Measurements from ENCODE around the gene TPX2. TPM values are rescaled to one million over a fixed set of nuclear protein-coding genes. Genes with fewer than 3 reads are reported as not detected.

Gene TPX2
- total RNA-seq, 6 donors from 2014 or later: 1.0 to 6.7 (median 3.8) TPM

DNA sequence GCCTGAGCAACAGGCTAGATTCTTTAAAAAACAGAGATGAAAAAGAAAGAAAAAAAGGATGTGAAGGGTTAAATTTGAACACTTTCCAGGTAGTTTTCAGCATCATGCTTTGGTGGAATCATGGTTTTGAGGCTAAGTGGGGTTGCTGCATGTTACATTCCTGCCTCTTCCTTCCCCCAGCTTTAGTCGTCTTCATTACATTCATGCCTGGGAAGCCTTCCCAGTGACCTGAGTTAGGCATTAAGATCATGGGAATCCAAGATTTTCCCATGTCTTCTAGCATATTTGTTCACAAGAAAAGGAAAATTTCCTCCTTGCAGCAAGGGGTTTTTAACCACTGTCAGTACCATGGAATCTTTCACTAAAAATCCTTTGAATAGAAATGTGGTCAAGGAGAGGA lies 12.0 kb downstream of the TPX2 start:
- DNase-seq (no peak), ATAC-seq (ENCODE audit: low FRiP score in 2 of 2) (no peak)
- no peaks in the 10 kb centered on the region for H3K9me3 ChIP-seq
- H3K4me3 ChIP-seq: no peak overlapping the region
- H3K27ac ChIP-seq: no peak overlapping the region
- H3K27me3 ChIP-seq: no peaks in the 10 kb centered on the region
- no peaks in the 10 kb centered on the region for H3K4me1 ChIP-seq
- no peaks in the 10 kb centered on the region for H3K36me3 ChIP-seq
- no peak for TF ChIP-seq POLR2A (IDR thresholded peaks at IDR 0.05)
- TF ChIP-seq, protein P1, sequence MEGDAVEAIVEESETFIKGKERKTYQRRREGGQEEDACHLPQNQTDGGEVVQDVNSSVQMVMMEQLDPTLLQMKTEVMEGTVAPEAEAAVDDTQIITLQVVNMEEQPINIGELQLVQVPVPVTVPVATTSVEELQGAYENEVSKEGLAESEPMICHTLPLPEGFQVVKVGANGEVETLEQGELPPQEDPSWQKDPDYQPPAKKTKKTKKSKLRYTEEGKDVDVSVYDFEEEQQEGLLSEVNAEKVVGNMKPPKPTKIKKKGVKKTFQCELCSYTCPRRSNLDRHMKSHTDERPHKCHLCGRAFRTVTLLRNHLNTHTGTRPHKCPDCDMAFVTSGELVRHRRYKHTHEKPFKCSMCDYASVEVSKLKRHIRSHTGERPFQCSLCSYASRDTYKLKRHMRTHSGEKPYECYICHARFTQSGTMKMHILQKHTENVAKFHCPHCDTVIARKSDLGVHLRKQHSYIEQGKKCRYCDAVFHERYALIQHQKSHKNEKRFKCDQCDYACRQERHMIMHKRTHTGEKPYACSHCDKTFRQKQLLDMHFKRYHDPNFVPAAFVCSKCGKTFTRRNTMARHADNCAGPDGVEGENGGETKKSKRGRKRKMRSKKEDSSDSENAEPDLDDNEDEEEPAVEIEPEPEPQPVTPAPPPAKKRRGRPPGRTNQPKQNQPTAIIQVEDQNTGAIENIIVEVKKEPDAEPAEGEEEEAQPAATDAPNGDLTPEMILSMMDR (IDR thresholded peaks at IDR 0.05): no peak
- TF ChIP-seq EP300 (IDR thresholded peaks at IDR 0.05): no peak
- no peak for TF ChIP-seq POLR2AphosphoS5 (IDR thresholded peaks at IDR 0.05)
- WGBS, 2 donors: 67 to 78% methylated on average over 1 of the region's 1 CpG

DNA sequence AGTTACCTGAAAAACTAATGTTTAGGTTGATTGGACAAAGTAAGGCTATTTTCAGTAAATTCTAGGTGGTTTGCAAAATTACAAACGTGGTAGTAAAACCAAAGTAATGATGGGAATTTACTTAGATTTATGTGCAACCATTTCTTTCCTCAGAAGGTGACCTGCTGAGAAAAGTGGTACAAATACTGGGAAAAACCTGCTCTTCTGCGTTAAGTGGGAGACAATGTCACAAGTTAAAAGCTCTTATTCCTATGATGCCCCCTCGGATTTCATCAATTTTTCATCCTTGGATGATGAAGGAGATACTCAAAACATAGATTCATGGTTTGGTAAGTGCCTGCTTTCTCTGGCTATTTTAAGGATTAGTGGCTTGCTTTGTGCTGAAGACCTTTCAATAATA lies 18.2 kb downstream of the TPX2 start:
- H3K4me3 ChIP-seq: no peak overlapping the region
- H3K27ac ChIP-seq: no peak overlapping the region
- no peaks in the 10 kb centered on the region for H3K27me3 ChIP-seq
- no peaks in the 10 kb centered on the region for H3K36me3 ChIP-seq
- ATAC-seq (ENCODE audit: low FRiP score in 2 of 2): no peak
- TF ChIP-seq POLR2A (IDR thresholded peaks at IDR 0.05): no peak
- TF ChIP-seq, protein P1 (IDR thresholded peaks at IDR 0.05): no peak
- no peak for TF ChIP-seq POLR2AphosphoS5 (IDR thresholded peaks at IDR 0.05)
- TF ChIP-seq EP300 (IDR thresholded peaks at IDR 0.05): no peak
- no peak for DNase-seq
- whole genome bisulfite sequencing, 2 donors: 93 to 94% methylated on average over 3 of the region's 3 CpGs
- no peaks in the 10 kb centered on the region for H3K9me3 ChIP-seq
- no peaks in the 10 kb centered on the region for H3K4me1 ChIP-seq

DNA sequence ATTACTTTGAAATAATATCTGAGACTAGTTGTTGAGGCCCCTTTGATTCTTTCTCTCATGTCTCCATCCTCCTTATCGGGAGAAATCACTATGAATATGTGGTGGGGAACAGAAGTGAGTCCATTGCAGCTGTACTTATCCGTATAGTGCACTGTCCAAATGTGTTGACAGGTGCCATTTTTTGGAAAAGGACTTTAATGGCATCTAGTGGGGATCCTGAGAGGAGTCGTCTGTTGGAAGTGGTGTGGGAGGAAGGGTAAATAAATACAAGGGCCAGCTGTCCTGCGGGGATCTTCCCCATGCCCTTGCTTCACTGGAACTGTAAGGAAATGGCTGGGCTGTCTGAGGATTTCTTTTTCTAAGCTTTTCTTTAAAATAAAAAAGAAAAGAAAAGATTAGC lies 19.4 kb downstream of the TPX2 start:
- TF ChIP-seq, protein P1 (IDR thresholded peaks at IDR 0.05): no peak
- TF ChIP-seq POLR2A (IDR thresholded peaks at IDR 0.05): no peak
- no peak for TF ChIP-seq POLR2AphosphoS5 (IDR thresholded peaks at IDR 0.05)
- no peak for TF ChIP-seq EP300 (IDR thresholded peaks at IDR 0.05)
- Histone ChIP-seq H3K27me3 (no peaks in the 10 kb centered on the region), H3K27ac (no peak overlapping the region), H3K9me3 (no peaks in the 10 kb centered on the region), H3K4me3 (no peak overlapping the region), H3K4me1 (no peaks in the 10 kb centered on the region), H3K36me3 (no peaks in the 10 kb centered on the region)
- ATAC-seq (ENCODE audit: low FRiP score in 2 of 2): no peak
- 76 to 85% methylated on average over 4 of the region's 4 CpGs for WGBS, 2 donors
- DNase-seq: no peak

DNA sequence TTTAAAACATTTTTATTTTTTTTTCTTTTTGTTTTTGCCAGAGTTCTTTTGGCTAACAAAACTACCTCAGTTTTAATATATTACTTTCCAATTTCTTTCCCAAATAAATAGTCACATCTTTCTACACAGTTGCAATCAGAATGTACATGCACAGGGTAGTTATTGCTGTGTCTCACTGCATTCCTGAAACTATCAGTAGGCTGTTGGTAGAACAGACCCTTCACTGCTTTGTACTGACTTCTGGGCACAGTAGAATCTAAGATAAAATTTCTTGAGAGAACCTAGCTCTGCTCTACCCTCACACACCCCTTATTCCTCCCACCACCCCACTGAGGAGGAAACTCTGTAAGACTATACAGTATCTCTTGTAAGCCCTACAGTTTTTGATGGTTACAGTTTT lies 19.9 kb downstream of the TPX2 start:
- Histone ChIP-seq H3K4me1 (no peaks in the 10 kb centered on the region), H3K27me3 (no peaks in the 10 kb centered on the region), H3K27ac (no peak overlapping the region), H3K9me3 (no peaks in the 10 kb centered on the region), H3K4me3 (no peak overlapping the region), H3K36me3 (no peaks in the 10 kb centered on the region)
- ATAC-seq (ENCODE audit: low FRiP score in 2 of 2): no peak
- TF ChIP-seq POLR2AphosphoS5 (IDR thresholded peaks at IDR 0.05) (no peak), EP300 (IDR thresholded peaks at IDR 0.05) (no peak)
- no peak for DNase-seq

- H3K4me1 ChIP-seq: no peaks in the 10 kb centered on the region
- no peaks in the 10 kb centered on the region for H3K9me3 ChIP-seq
- ATAC-seq (ENCODE audit: low FRiP score in 2 of 2) (no peak), DNase-seq (no peak)
- no peak overlapping the region for H3K4me3 ChIP-seq
- no peaks in the 10 kb centered on the region for H3K36me3 ChIP-seq
- WGBS, 2 donors: 79 to 94% methylated on average over 2 of the region's 2 CpGs
- H3K27me3 ChIP-seq: no peaks in the 10 kb centered on the region
- no peak for TF ChIP-seq EP300 (IDR thresholded peaks at IDR 0.05)
- TF ChIP-seq POLR2A (IDR thresholded peaks at IDR 0.05): no peak
- TF ChIP-seq, protein P1 (IDR thresholded peaks at IDR 0.05): no peak
- TF ChIP-seq POLR2AphosphoS5 (IDR thresholded peaks at IDR 0.05): no peak
- no peak overlapping the region for H3K27ac ChIP-seq
These were observed 20.9 kb downstream of the TPX2 start for GRCh38 chr20:31759836-31760518.
